Naive thymus-derived CD8-positive, alpha-beta T cell (primary cell): ENCODE results near the gene KIAA2012. TPM values are rescaled to one million over a fixed set of nuclear protein-coding genes. Genes with fewer than 3 reads are reported as not detected.
A peak's percentile ranks its signal among the peaks of the same experiment; 100 is the strongest.
"Not testable (repeated sequence)": the region's sequence is repeated elsewhere in the genome, so short reads cannot be mapped to it uniquely, and the experiment has no call there.

Source experiments
- ATAC-seq, 2 donors: fragments of 150-1000 bp; cut with Tn5 transposase in 1 of 2; sonication (Bioruptor Pico), chemical (Tn5 transposase) in 1 of 2; 1 replicate in 1 of 2; 2 replicates in 1 of 2; pipeline ENCODE4 v1.10.0; 2021; ENCODE audit warnings: mild to moderate bottlenecking in 2 of 2, moderate library complexity in 2 of 2
- POLR2A ChIA-PET: fragments of 350-600 bp; sonication (Branson Sonifier 250); formaldehyde crosslinking; loops from one replicate; lab custom pipeline; 2021; ENCODE audit warnings: antibody characterized with exemption; lab: Charles Lee
- DNase-seq, 10 donors: peaks; one replicate each; pipeline versions ENCODE4 v3.0.0 to v3.0.0-alpha.2; 2020 to 2022
- H3K27ac Mint-ChIP-seq, 10 donors: one replicate each; pipeline ENCODE4 v1.8.0; 2020 to 2022; ENCODE audit warnings: mild to moderate bottlenecking in 10 of 10, mixed read lengths in 10 of 10, moderate library complexity in 4 of 10, inconsistent platforms in 1 of 10
- H3K27me3 Mint-ChIP-seq, 5 donors: one replicate each; pipeline ENCODE4 v1.8.0; 2021 to 2022; ENCODE audit warnings: mixed read lengths in 5 of 5
- H3K36me3 Mint-ChIP-seq, 3 donors: one replicate each; pipeline ENCODE4 v1.8.0; 2020 to 2022; ENCODE audit warnings: mixed read lengths in 3 of 3, mild to moderate bottlenecking in 2 of 3, inconsistent platforms in 1 of 3
- H3K4me1 Mint-ChIP-seq, 4 donors: one replicate each; pipeline ENCODE4 v1.8.0; 2021 to 2022; ENCODE audit warnings: mixed read lengths in 4 of 4
- H3K4me3 Mint-ChIP-seq, 10 donors: one replicate each; pipeline ENCODE4 v1.8.0; 2020 to 2022; ENCODE audit warnings: mild to moderate bottlenecking in 10 of 10, mixed read lengths in 10 of 10, moderate library complexity in 6 of 10, inconsistent platforms in 1 of 10
- H3K9me3 Mint-ChIP-seq, 9 donors: one replicate each; pipeline ENCODE4 v1.8.0; 2020 to 2022; ENCODE audit warnings: mixed read lengths in 9 of 9, mild to moderate bottlenecking in 3 of 9, inconsistent platforms in 1 of 9, moderate library complexity in 1 of 9
- polyA plus RNA-seq, 3 donors: library from polyadenylated mRNA; unstranded; fragments of 300-500 nt; fragmentation: Illumina TruSeq; gene quantifications; one replicate each; pipeline ENCODE4 v1.2.3, GENCODE V29; 2021
- total RNA-seq, 8 experiments: library from RNA in 2 of 8; stranded (reverse) in 2 of 8; gene quantifications; one replicate each; pipeline ENCODE4 v1.2.3 and lab custom pipeline; 2021 to 2026

The KIAA2012 gene
- total and polyA plus RNA-seq, 5 experiments from 2014 or later = not detected

GRCh38 chr2:202208526-202208925 is 135.5 kb downstream of the KIAA2012 start:
- Mint-ChIP-seq H3K9me3 (no peaks in the 10 kb centered on the region), H3K36me3 (peaks cover 0 to 70% (median 16%) of the 10 kb centered on the region in 3 donors), H3K4me3 (no peak overlapping the region), H3K27me3 (no peaks in the 10 kb centered on the region), H3K27ac (peak overlapping the region in 3 of 10 donors; percentile 3 to 28 (median 3)), H3K4me1 (peaks cover 0 to 2% (median under 1%) of the 10 kb centered on the region in 4 donors)
- no peak for DNase-seq
- ATAC-seq = no peak
- POLR2A ChIA-PET = interaction anchor here (0.7 kb wide), 1 partner anchor 1199 kb away, joined by 4 read pairs; no protein-coding TSS in a partner anchor

- Mint-ChIP-seq H3K27me3 (no peaks in the 10 kb centered on the region), H3K36me3 (peaks cover 0 to 83% (median 16%) of the 10 kb centered on the region in 3 donors), H3K4me3 (no peak overlapping the region), H3K9me3 (no peaks in the 10 kb centered on the region), H3K27ac (no peak overlapping the region), H3K4me1 (peaks cover 0 to 13% (median 5%) of the 10 kb centered on the region in 4 donors)
- DNase-seq (no peak), ATAC-seq (no peak)
- POLR2A ChIA-PET = no interaction called here
These were observed 142.1 kb downstream of the KIAA2012 start for GRCh38 chr2:202215179-202215578.

- POLR2A ChIA-PET = interaction anchor here (0.6 kb wide), 1 partner anchor 143 kb away, joined by 3 read pairs; no protein-coding TSS in a partner anchor
These were observed 148.8 kb downstream of the KIAA2012 start for GRCh38 chr2:202221873-202222272.

GRCh38 chr2:202237787-202238233 is 164.8 kb downstream of the KIAA2012 start:
- POLR2A ChIA-PET = interaction anchor here (0.5 to 2.2 kb wide), 6 partner anchors 13 to 1388 kb away, joined by 3 to 25 read pairs (median 4); partner anchors contain the start of genes ALS2 and NOP58
- Mint-ChIP-seq H3K27ac (peak overlapping the region; percentile 71 to 99 (median 98)), H3K36me3 (peaks cover 0 to 4% (median 2%) of the 10 kb centered on the region in 3 donors), H3K4me1 (peaks cover 17 to 50% (median 45%) of the 10 kb centered on the region in 4 donors), H3K4me3 (peak overlapping the region; percentile 91 to 99 (median 98)), H3K9me3 (no peaks in the 10 kb centered on the region), H3K27me3 (peaks cover 0 to 1% (median 0%) of the 10 kb centered on the region in 5 donors)
- ATAC-seq (peak; percentile 50 to 57), DNase-seq (peak in 5 of 10 donors; percentile 1 to 9 (median 4))

More at GRCh38 chr2:202221873-202222272, 148.8 kb downstream of the KIAA2012 start:
- no peaks in the 10 kb centered on the region for H3K27me3 Mint-ChIP-seq
- H3K9me3 Mint-ChIP-seq = no peaks in the 10 kb centered on the region
- peaks cover 22 to 54% (median 40%) of the 10 kb centered on the region in 4 donors for H3K4me1 Mint-ChIP-seq
- DNase-seq = no peak
- H3K27ac Mint-ChIP-seq = peak overlapping the region in 9 of 10 donors; percentile 0 to 44 (median 9)
- peaks cover 0 to 70% (median 23%) of the 10 kb centered on the region in 3 donors for H3K36me3 Mint-ChIP-seq
- ATAC-seq = no peak
- H3K4me3 Mint-ChIP-seq = no peak overlapping the region

GRCh38 chr2:202238234-202239197 is 165.5 kb downstream of the KIAA2012 start, which contains the start of gene SUMO1:
Gene SUMO1 (minus strand): TSS chr2:202238597. CDS start chr2:202238451, 146 bp downstream.
- H3K9me3 Mint-ChIP-seq = no peaks in the 10 kb centered on the region
- peak within 1 kb of the TSS; percentile 95 to 100 (median 98) for H3K27ac Mint-ChIP-seq
- DNase-seq (peak; percentile 77 to 97 (median 92)), ATAC-seq (peak; percentile 92 to 93)
- peaks cover 0 to 4% (median 2%) of the 10 kb centered on the region in 3 donors for H3K36me3 Mint-ChIP-seq
- POLR2A ChIA-PET = interaction anchor here (0.6 to 2.2 kb wide), 7 partner anchors 14 to 1375 kb away, joined by 3 to 25 read pairs (median 3); partner anchors contain the start of genes ALS2 and NOP58
- peaks cover 0 to 1% (median 0%) of the 10 kb centered on the region in 5 donors for H3K27me3 Mint-ChIP-seq
- peak within 1 kb of the TSS; percentile 96 to 99 (median 98) for H3K4me3 Mint-ChIP-seq
- H3K4me1 Mint-ChIP-seq = peaks cover 17 to 43% (median 40%) of the 10 kb centered on the region in 4 donors

GRCh38 chr2:202247710-202248109 is 174.7 kb downstream of the KIAA2012 start:
- H3K4me3 Mint-ChIP-seq, H3K27me3 Mint-ChIP-seq, H3K27ac Mint-ChIP-seq, DNase-seq, H3K9me3 Mint-ChIP-seq, H3K36me3 Mint-ChIP-seq, POLR2A ChIA-PET, ATAC-seq, H3K4me1 Mint-ChIP-seq: not testable (repeated sequence)

- POLR2A ChIA-PET = interaction anchor here (0.7 kb wide), 1 partner anchor 1101 kb away, joined by 4 read pairs; no protein-coding TSS in a partner anchor
- DNase-seq (no peak), ATAC-seq (no peak)
- Mint-ChIP-seq H3K36me3 (no peaks in the 10 kb centered on the region), H3K4me3 (no peak overlapping the region), H3K27me3 (peaks cover 0 to 8% (median 2%) of the 10 kb centered on the region in 5 donors), H3K4me1 (no peaks in the 10 kb centered on the region), H3K27ac (no peak overlapping the region), H3K9me3 (peaks cover 0 to 3% (median 0%) of the 10 kb centered on the region in 9 donors)
These were observed 176.6 kb downstream of the KIAA2012 start for GRCh38 chr2:202249521-202250253.

GRCh38 chr2:202251494-202251893 is 178.4 kb downstream of the KIAA2012 start:
- ATAC-seq = no peak
- Mint-ChIP-seq H3K4me1 (no peaks in the 10 kb centered on the region), H3K36me3 (no peaks in the 10 kb centered on the region), H3K27ac (no peak overlapping the region), H3K27me3 (peaks cover 0 to 8% (median 2%) of the 10 kb centered on the region in 5 donors), H3K9me3 (peaks cover 0 to 4% (median 0%) of the 10 kb centered on the region in 9 donors), H3K4me3 (no peak overlapping the region)
- POLR2A ChIA-PET = no interaction called here
- no peak for DNase-seq

Other genes starting within 250 kb of the KIAA2012 start
- 1 to 10 TPM in 1 of 2 experiments, under 1 TPM in 1; 0.94 to 1.2 TPM for gene FZD7, start 39.4 kb upstream of the KIAA2012 start, total RNA-seq
- gene FZD7, start 39.4 kb upstream of the KIAA2012 start, polyA plus RNA-seq = under 1 TPM in 1 of 3 donors, not detected in 2; 0.07 TPM
- 10 to 100 TPM; 53.0 to 57.7 TPM for gene SUMO1, start 165.3 kb downstream of the KIAA2012 start, total RNA-seq
- gene SUMO1, start 165.3 kb downstream of the KIAA2012 start, polyA plus RNA-seq = 100 to 1,000 TPM; 136 to 166 (median 164) TPM
- 100 to 1,000 TPM; 130 to 132 TPM for gene NOP58, start 192.5 kb downstream of the KIAA2012 start, total RNA-seq
- 100 to 1,000 TPM in 1 of 3 donors, 10 to 100 TPM in 2; 89.1 to 106 (median 96.5) TPM for gene NOP58, start 192.5 kb downstream of the KIAA2012 start, polyA plus RNA-seq